GM12872 (cell line): Measurements from ENCODE around the gene SND1.
A peak's percentile ranks its signal among the peaks of the same experiment; 100 is the strongest.

ENCODE experiments used
- TF ChIP-seq, protein P1 (sequence below): IDR thresholded peaks from 3 replicates; pipeline ENCODE4 v1.5.1; 2011; ENCODE audit warnings: low read depth, mild to moderate bottlenecking, low read length, moderate library complexity; ENCODE audit not compliant: insufficient read depth

The SND1 gene

DNA sequence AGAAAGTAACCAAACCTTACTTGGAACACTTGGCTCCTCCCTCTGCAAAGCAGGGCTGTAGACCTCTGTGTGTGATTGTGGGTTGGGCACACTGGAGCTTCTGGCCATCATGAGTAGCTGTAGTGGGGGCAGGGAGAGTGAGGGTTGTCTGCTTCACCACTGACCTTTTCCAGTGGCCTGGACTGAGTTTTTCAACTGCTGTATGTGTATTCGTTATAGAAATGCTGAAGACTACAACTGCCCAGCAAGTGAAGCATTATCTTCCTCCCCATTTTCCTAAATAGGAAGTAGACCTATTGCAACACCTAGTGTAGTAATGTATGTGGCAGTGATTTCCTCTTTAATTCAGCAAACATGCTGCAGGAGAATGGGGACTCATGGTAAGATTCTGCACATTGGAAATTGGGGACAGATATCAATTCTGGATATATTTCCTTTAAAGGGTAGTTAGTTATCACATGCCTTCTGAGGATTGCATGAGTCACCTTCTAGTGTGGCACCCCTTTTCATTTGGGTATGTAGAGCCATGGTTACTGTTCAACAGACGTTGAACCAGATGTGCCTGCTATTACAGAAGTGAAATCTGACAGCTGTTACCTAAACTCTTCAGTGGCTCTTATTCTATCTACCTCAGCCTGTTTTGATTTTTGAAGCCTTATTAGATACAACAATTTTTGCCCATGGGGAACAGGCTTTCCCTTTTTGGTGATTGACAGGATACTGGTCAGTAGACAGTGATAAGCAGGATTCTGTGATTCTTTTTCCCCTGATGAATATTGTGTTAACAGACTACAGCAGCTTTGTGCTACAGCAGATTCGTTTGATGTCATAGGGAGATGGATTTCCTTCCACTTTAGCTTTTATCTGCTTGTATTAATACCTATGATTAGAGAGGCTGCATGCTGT lies 130.9 kb downstream of the SND1 start:
- TF ChIP-seq, protein P1, sequence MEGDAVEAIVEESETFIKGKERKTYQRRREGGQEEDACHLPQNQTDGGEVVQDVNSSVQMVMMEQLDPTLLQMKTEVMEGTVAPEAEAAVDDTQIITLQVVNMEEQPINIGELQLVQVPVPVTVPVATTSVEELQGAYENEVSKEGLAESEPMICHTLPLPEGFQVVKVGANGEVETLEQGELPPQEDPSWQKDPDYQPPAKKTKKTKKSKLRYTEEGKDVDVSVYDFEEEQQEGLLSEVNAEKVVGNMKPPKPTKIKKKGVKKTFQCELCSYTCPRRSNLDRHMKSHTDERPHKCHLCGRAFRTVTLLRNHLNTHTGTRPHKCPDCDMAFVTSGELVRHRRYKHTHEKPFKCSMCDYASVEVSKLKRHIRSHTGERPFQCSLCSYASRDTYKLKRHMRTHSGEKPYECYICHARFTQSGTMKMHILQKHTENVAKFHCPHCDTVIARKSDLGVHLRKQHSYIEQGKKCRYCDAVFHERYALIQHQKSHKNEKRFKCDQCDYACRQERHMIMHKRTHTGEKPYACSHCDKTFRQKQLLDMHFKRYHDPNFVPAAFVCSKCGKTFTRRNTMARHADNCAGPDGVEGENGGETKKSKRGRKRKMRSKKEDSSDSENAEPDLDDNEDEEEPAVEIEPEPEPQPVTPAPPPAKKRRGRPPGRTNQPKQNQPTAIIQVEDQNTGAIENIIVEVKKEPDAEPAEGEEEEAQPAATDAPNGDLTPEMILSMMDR: no peak

DNA sequence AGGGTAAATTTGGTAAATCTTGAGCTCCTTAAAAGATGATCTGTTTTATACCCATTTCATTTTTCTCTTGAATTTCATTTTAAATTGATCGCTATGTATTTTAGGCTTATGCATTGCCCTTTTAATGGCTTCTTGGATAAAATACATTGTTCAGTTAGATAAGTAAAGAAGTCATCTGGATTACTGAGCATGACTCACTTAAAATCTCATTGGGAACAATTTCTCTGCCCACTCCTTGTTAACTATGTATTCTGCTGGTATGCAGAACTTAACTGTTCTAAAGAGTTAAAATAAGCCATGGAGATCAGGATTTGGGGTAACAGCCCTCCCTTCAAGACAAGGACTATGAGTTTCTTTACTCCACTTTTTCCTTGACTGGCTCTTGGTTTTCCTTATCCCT lies 134.2 kb downstream of the SND1 start:
- TF ChIP-seq, protein P1: no peak

DNA sequence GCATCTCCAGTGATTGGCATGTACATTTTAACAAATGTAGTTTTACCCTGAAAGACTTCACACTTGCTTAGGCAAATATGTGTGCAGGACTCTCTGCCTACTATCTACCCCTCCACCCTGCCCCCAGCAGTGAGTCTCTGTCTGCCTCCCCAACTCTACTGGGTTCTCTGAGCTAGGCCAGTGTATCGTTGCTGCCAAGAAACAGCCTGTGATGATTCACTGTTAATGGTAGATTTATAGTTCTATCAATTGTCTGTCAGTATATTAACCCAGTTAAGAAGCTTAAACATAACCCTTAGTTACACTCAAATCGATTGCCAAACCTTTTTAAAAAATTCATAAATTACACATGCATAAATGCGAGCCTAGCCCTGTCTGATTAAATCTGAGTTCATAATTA lies 137.0 kb downstream of the SND1 start:
- TF ChIP-seq, protein P1: no peak

DNA sequence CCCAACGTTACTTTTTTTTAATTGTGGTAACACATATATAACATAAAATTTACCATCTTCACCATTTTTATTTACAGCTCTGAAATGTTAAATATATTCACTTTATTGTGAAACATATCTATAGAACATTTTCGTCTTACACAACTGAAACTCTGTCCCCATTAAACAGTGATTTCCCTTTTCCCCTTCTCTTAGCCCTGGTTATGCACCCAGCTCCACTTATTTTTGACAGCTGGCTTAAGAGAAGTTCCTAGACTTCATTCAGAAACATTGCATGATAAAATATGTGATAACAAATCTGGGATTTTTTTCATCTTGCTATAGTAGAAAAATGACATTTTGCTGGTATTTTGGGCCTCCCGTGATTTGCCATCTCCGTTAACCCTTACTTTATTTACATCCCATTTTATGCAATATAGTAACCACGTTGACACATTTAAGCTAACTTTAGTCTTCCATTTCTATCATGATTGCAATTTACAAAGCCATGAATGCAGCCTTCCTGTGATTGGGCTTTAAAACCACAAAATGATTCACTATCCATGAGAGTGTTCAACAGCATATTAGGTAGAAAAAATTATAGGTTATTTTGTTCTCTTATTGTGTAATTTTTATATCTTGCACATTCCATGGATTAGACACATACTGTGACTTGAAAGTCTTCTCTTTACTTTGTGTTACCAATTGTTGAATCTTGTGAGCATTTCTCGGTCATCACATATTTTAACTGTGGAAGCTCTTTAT lies 139.6 kb downstream of the SND1 start:
- TF ChIP-seq, protein P1: no peak

- TF ChIP-seq, protein P1: peak; percentile 85
These were observed 140.7 kb downstream of the SND1 start for GRCh38 chr7:127792528-127793342.

DNA sequence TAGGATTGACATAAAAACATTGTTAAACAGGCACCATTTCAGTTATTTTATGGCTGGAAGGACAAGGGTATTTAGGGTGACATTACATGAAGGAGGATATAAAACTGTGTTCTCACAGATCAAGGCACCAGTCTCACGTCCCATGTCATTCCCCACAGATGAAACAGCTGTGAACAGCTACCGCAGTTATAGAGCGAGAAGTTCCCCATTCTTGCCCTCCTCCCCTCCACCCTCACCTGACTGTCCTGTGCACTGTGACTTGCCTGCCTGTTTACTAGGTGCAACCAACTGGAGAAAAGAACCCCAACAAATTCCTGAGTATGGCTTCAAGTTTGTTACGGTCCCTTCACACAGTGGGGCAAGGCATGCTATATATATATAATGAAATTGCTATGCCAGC lies 141.6 kb downstream of the SND1 start:
- TF ChIP-seq, protein P1: no peak

- TF ChIP-seq, protein P1: no peak
These were observed 142.1 kb downstream of the SND1 start for GRCh38 chr7:127794136-127794535.
